KMS-11 (cell line): ENCODE results near the gene TREH.
"Not testable (repeated sequence)": the region's sequence is repeated elsewhere in the genome, so short reads cannot be mapped to it uniquely, and the experiment has no call there.

Experiments
- H2AFZ ChIP-seq: fragments of 200-600 bp; sonication (generic); 2 replicates; pipeline ENCODE4 v1.6.1; 2016; ENCODE audit warnings: antibody characterized with exemption, mixed run types, low read depth
- H3K27ac ChIP-seq: fragments of 200-600 bp; sonication (generic); 2 replicates; pipeline ENCODE4 v1.6.1; 2016; ENCODE audit warnings: mild to moderate bottlenecking, mixed run types
- H3K27me3 ChIP-seq: fragments of 200-600 bp; sonication (generic); 2 replicates; pipeline ENCODE4 v1.6.1; 2017; ENCODE audit warnings: mild to moderate bottlenecking, low read depth, mixed run types, moderate library complexity; ENCODE audit not compliant: insufficient read depth
- H3K36me3 ChIP-seq: fragments of 200-600 bp; sonication (generic); 2 replicates; pipeline ENCODE4 v1.6.1; 2017; ENCODE audit warnings: mild to moderate bottlenecking, mixed run types; ENCODE audit not compliant: insufficient read depth
- H3K4me1 ChIP-seq: fragments of 200-600 bp; sonication (generic); 2 replicates; pipeline ENCODE4 v1.6.1; 2016; ENCODE audit warnings: mild to moderate bottlenecking, low read depth, mixed run types; ENCODE audit not compliant: poor library complexity, severe bottlenecking
- H3K4me2 ChIP-seq: fragments of 200-600 bp; sonication (generic); 2 replicates; pipeline ENCODE4 v1.7.0; 2016; ENCODE audit warnings: mild to moderate bottlenecking, mixed run types
- H3K4me3 ChIP-seq: fragments of 200-600 bp; sonication (generic); IDR thresholded peaks from 2 replicates; pipeline ENCODE4 v1.6.1; 2017; ENCODE audit warnings: low read depth, low read length, mixed read lengths; ENCODE audit not compliant: insufficient read depth
- H3K79me2 ChIP-seq: fragments of 200-600 bp; sonication (generic); 2 replicates; pipeline ENCODE4 v1.6.1; 2016; ENCODE audit warnings: low read depth, mixed run types; ENCODE audit not compliant: insufficient read depth
- H3K9ac ChIP-seq: fragments of 200-600 bp; sonication (generic); 2 replicates; pipeline ENCODE4 v1.6.1; 2016; ENCODE audit warnings: mild to moderate bottlenecking, mixed run types
- H4K20me1 ChIP-seq: fragments of 200-600 bp; sonication (generic); 2 replicates; pipeline ENCODE4 v1.6.1; 2016; ENCODE audit warnings: mild to moderate bottlenecking, mixed run types; ENCODE audit not compliant: insufficient read depth
- CTCF ChIP-seq: fragments of 200-600 bp; sonication (generic); conservative IDR thresholded peaks from 2 replicates; pipeline ENCODE4 v1.6.1; 2017; ENCODE audit warnings: low read depth, mild to moderate bottlenecking, antibody characterized with exemption, low read length, moderate library complexity, mixed read lengths

Gene TREH

GRCh38 chr11:118689852-118690552 is 10.6 kb upstream of the TREH start:
- H3K4me1 ChIP-seq: peaks cover 36% of the 10 kb centered on the region
- no peaks in the 10 kb centered on the region for H3K36me3 ChIP-seq
- peak; percentile 77 for TF ChIP-seq CTCF
- H2AFZ ChIP-seq: peak overlapping the region; percentile 76
- no peak overlapping the region for H3K27ac ChIP-seq
- peak overlapping the region; percentile 54 for H3K4me2 ChIP-seq
- no peak overlapping the region; the same call in 1 of the 2 replicates for H3K9ac ChIP-seq
- no peaks in the 10 kb centered on the region for H3K27me3 ChIP-seq
- no peaks in the 10 kb centered on the region for H3K79me2 ChIP-seq
- H4K20me1 ChIP-seq: no peaks in the 10 kb centered on the region
- H3K4me3 ChIP-seq: no peak overlapping the region

GRCh38 chr11:118689503-118689851 is 10.0 kb upstream of the TREH start:
- Histone ChIP-seq H3K4me2 (no peak overlapping the region), H3K27me3 (no peaks in the 10 kb centered on the region), H3K36me3 (no peaks in the 10 kb centered on the region), H2AFZ (peak overlapping the region; percentile 41; the same call in 1 of the 2 replicates), H4K20me1 (no peaks in the 10 kb centered on the region), H3K4me1 (peaks cover 31% of the 10 kb centered on the region), H3K9ac (no peak overlapping the region), H3K27ac (no peak overlapping the region), H3K4me3 (no peak overlapping the region), H3K79me2 (no peaks in the 10 kb centered on the region)
- no peak for TF ChIP-seq CTCF

- Histone ChIP-seq H3K27ac (no peak overlapping the region), H3K4me2 (no peak overlapping the region), H2AFZ (peak overlapping the region; percentile 41; the same call in 1 of the 2 replicates), H4K20me1 (no peaks in the 10 kb centered on the region), H3K27me3 (no peaks in the 10 kb centered on the region), H3K36me3 (no peaks in the 10 kb centered on the region), H3K4me3 (no peak overlapping the region), H3K4me1 (peaks cover 31% of the 10 kb centered on the region), H3K9ac (no peak overlapping the region), H3K79me2 (no peaks in the 10 kb centered on the region)
- TF ChIP-seq CTCF: no peak
Observed at GRCh38 chr11:118688851-118689502, 9.5 kb upstream of the TREH start.

- H3K79me2 ChIP-seq, H2AFZ ChIP-seq, H3K4me2 ChIP-seq, H3K4me3 ChIP-seq, H3K9ac ChIP-seq, H3K27ac ChIP-seq, H4K20me1 ChIP-seq, H3K36me3 ChIP-seq, H3K27me3 ChIP-seq: not testable (repeated sequence)
- H3K4me1 ChIP-seq: peaks cover 26% of the 10 kb centered on the region
Observed at GRCh38 chr11:118688339-118688738, 8.9 kb upstream of the TREH start.

- Histone ChIP-seq H3K4me3 (no peak overlapping the region), H3K9ac (no peak overlapping the region), H3K4me1 (peaks cover 22% of the 10 kb centered on the region), H3K27ac (no peak overlapping the region), H2AFZ (no peak overlapping the region), H3K4me2 (no peak overlapping the region), H3K79me2 (no peaks in the 10 kb centered on the region), H4K20me1 (no peaks in the 10 kb centered on the region), H3K27me3 (no peaks in the 10 kb centered on the region), H3K36me3 (no peaks in the 10 kb centered on the region)
- no peak for TF ChIP-seq CTCF
Observed at GRCh38 chr11:118687906-118688305, 8.5 kb upstream of the TREH start.
